ACC112 (cell line): Measurements from ENCODE around the gene POLR2F.
"Not testable (repeated sequence)": the region's sequence is repeated elsewhere in the genome, so short reads cannot be mapped to it uniquely, and the experiment has no call there.

ENCODE experiments used
- H2AFZ ChIP-seq: fragments of 200-600 bp; sonication (generic); one replicate; pipeline ENCODE4 v1.6.0; 2017; ENCODE audit warnings: antibody characterized with exemption, low read length; ENCODE audit not compliant: unreplicated experiment
- H3K27ac ChIP-seq: fragments of 200-600 bp; sonication (generic); 2 replicates; pipeline ENCODE4 v1.5.1; 2014; ENCODE audit warnings: low read depth, mild to moderate bottlenecking, antibody characterized with exemption, low read length, moderate library complexity
- H3K27me3 ChIP-seq: fragments of 200-600 bp; sonication (generic); 2 replicates; pipeline ENCODE4 v1.6.1; 2014; ENCODE audit warnings: mild to moderate bottlenecking, antibody characterized with exemption, low read length, moderate library complexity, mixed read lengths; ENCODE audit not compliant: insufficient read depth
- H3K36me3 ChIP-seq: fragments of 200-600 bp; sonication (generic); 2 replicates; pipeline ENCODE4 v1.6.1; 2016; ENCODE audit warnings: mild to moderate bottlenecking, antibody characterized with exemption, low read length, moderate library complexity, mixed read lengths; ENCODE audit not compliant: insufficient read depth
- H3K4me1 ChIP-seq: fragments of 200-600 bp; sonication (generic); one replicate; pipeline ENCODE4 v1.6.1; 2016; ENCODE audit warnings: low read length, mixed read lengths; ENCODE audit not compliant: insufficient read depth, unreplicated experiment, control insufficient read depth
- H3K4me3 ChIP-seq: fragments of 200-600 bp; sonication (generic); 2 replicates; pipeline ENCODE4 v1.5.1; 2014; ENCODE audit warnings: mild to moderate bottlenecking, low read depth, low read length
- H3K79me2 ChIP-seq: fragments of 200-600 bp; sonication (generic); one replicate; pipeline ENCODE4 v1.6.0; 2016; ENCODE audit warnings: low read length; ENCODE audit not compliant: control insufficient read depth, unreplicated experiment, insufficient read depth

The POLR2F gene

DNA sequence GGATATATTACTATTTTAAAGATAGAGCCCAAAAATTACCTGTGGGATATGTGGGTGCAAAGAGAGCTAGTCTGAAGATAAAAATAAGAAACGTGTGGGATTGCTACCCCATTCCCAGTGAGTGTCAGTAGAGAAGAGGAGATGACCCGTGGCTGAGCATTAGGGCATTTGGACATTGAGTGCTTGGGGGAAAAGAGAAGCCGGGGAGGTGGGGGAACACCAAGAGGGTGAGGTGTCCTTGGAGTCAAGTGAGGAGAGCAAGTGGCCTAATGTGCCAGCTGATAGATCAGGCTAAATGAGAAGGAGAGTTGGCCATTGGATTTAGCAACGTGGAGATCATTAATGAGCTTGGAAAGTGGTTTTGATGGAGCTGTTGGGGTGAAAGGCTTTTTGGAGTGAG is 1.2 kb downstream of the POLR2F start:
- Histone ChIP-seq H3K27me3 (no peaks in the 10 kb centered on the region), H2AFZ (no peak overlapping the region), H3K4me3 (peak overlapping the region; percentile 85), H3K79me2 (peaks cover 17% of the 10 kb centered on the region), H3K36me3 (peaks cover 11% of the 10 kb centered on the region; the same call in 1 of the 2 replicates), H3K4me1 (peaks cover 5% of the 10 kb centered on the region), H3K27ac (no peak overlapping the region)

DNA sequence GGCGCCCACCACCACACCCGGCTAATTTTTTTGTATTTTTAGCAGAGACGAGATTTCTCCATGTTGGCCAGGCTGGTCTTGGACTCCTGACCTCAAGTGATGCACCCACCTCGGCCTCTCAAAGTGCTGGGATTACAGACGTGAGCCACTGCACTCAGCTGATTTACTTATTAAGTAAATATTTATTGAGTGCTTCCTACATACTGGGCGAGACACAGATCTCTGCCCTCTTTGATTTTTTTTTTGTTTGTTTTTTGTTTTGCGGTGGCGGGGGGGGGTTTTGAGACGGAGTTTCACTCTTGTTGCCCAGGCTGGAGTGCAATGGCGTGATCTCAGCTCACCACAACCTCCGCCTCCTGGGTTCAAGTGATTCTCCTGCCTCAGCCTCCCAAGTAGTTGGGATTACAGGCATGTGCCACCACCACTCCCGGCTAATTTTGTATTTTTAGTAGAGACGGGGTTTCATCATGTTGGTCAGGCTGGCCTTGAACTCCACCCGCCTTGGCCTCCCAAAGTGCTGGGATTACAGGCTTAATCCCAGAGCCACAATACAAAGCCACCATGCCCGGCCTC is 2.4 kb downstream of the POLR2F start:
- not testable (repeated sequence) for H3K27me3 ChIP-seq, H2AFZ ChIP-seq, H3K4me3 ChIP-seq, H3K27ac ChIP-seq, H3K4me1 ChIP-seq
- Histone ChIP-seq H3K36me3 (peaks cover 11% of the 10 kb centered on the region; the same call in 1 of the 2 replicates), H3K79me2 (peaks cover 17% of the 10 kb centered on the region)

DNA sequence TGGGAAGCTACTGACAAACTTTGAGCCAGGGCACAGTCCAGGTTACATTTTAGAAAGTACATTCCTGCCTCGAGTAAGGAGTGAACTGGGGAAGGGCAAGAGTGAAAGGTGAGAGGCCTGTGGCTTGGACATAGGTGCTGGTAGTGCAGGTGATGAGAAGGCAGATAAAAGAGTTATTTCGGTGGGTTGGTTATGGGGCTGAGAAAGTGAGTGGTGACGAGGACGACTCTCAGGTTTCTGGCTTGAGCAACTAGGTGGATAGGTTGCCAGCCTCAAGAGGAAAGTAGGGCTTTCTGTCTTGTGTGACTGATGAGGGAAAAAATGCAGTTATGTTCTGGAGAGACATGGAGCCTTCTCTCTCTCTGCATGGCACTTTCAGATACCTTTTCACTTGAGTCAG is 3.7 kb downstream of the POLR2F start:
- H3K79me2 ChIP-seq = peaks cover 17% of the 10 kb centered on the region
- H3K4me1 ChIP-seq = peaks cover 5% of the 10 kb centered on the region
- H3K4me3 ChIP-seq = no peak overlapping the region
- H3K27ac ChIP-seq = no peak overlapping the region
- H3K27me3 ChIP-seq = no peaks in the 10 kb centered on the region
- no peak overlapping the region for H2AFZ ChIP-seq
- H3K36me3 ChIP-seq = peaks cover 11% of the 10 kb centered on the region; the same call in 1 of the 2 replicates

DNA sequence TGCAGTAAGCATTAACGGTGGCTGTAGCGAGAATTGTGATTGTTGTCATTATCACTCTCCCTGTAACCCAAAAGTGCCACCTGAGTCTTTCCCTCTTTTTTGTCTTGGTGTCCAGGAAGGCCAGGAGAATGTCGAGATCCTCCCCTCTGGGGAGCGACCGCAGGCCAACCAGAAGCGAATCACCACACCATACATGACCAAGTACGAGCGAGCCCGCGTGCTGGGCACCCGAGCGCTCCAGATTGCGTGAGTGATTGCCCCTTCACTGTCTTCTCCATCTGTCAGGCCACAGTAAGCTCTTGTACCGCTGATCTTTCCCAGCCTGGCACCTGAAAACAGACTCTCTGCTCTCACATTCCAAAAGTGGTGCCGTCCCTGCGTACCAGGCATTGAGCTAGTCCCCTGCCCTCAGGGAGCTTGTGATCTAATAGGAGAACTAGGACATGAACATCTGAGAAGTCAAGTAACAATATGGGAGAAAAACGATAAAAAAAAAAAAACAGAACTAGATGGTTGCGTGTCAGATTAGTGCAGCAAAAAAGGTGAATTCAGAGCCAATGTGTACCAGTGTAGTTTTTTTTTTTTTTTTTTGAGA is 5.8 kb downstream of the POLR2F start:
- Histone ChIP-seq H3K27me3 (no peaks in the 10 kb centered on the region), H3K36me3 (peaks cover 11% of the 10 kb centered on the region; the same call in 1 of the 2 replicates), H3K4me3 (no peak overlapping the region), H3K27ac (no peak overlapping the region), H3K4me1 (peaks cover 5% of the 10 kb centered on the region), H2AFZ (no peak overlapping the region), H3K79me2 (peaks cover 9% of the 10 kb centered on the region)

DNA sequence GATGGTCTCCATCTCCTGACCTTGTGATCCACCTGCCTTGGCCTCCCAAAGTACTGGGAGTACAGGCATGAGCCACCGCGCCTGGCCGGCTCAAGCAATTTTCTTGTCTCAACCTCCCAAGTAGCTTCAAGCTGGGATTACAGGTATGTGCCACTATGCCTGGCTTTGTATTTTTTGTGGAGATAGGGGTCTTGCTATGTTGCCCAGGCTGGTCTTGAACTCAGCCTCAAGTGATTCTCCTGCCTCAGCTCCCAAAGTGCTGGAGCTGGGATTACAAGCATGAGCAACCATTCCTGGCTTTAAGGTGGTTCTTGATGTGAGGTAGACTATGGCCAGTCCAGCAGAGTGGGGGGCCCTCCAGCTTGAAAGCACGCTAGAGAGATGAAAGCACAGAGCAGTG is 7.6 kb downstream of the POLR2F start:
- no peak overlapping the region for H3K27ac ChIP-seq
- peaks cover 5% of the 10 kb centered on the region for H3K4me1 ChIP-seq
- peaks cover 11% of the 10 kb centered on the region; the same call in 1 of the 2 replicates for H3K36me3 ChIP-seq
- no peak overlapping the region for H2AFZ ChIP-seq
- no peaks in the 10 kb centered on the region for H3K27me3 ChIP-seq
- peaks cover 3% of the 10 kb centered on the region for H3K79me2 ChIP-seq
- no peak overlapping the region for H3K4me3 ChIP-seq

DNA sequence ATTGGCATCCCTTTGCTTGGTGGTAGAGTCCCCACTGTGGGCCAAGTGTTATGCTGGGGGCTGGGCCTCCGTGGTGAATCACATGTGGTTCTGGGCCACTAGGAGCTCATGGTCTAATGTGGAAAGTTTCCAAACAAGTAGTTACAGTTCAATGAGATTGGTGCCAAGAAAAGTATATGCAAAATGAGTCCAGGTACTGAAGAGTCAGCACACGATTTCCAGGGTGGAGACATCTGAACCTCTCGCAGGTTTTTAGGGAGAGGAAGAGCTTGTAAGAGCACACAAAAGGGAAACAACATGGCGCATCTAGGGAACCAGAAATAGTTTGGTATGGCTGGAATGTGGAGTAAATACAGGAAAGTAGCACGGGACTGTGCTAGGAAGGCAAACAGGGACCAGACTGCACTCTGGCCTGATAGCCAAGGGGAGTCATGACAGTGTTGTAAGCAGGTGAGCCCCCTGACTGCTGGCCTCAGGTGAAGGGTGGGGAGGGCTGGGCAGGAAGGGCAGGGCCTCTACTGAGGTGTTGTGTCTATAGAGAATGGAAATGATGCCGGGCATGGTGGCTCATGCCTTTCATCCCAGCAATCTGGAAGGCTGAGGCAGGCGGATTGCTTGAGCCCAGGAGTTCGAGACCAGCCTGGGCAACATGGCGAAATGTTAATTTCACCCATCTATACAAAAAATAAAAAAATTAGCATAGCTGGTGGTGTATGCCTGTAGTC is 12.6 kb downstream of the POLR2F start:
- Histone ChIP-seq H3K4me3 (no peak overlapping the region), H3K4me1 (peaks cover 6% of the 10 kb centered on the region), H2AFZ (no peak overlapping the region), H3K36me3 (no peaks in the 10 kb centered on the region), H3K27me3 (no peaks in the 10 kb centered on the region), H3K79me2 (no peaks in the 10 kb centered on the region), H3K27ac (no peak overlapping the region)

DNA sequence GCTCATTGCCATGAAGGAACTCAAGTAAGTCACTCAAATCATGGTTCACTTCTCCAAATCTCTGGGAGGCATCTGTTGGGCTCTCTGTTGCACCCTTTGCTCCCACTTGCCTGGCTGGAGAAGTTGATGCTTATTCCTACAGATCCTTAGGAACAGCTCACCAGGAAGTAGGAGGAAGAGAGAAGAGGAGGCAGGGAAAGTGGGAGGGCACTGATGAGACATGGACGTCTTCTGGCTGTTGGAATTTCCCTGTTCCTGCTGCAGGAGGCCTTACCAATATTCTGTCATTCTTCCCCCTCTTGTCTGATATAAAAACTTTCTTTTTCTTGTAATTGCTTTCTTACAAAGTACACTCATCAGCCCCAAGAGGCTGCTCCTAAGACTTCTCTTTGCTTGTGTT is 13.6 kb downstream of the POLR2F start:
- Histone ChIP-seq H2AFZ (no peak overlapping the region), H3K4me1 (peaks cover 6% of the 10 kb centered on the region), H3K4me3 (no peak overlapping the region), H3K27ac (no peak overlapping the region), H3K27me3 (no peaks in the 10 kb centered on the region), H3K79me2 (no peaks in the 10 kb centered on the region), H3K36me3 (no peaks in the 10 kb centered on the region)

DNA sequence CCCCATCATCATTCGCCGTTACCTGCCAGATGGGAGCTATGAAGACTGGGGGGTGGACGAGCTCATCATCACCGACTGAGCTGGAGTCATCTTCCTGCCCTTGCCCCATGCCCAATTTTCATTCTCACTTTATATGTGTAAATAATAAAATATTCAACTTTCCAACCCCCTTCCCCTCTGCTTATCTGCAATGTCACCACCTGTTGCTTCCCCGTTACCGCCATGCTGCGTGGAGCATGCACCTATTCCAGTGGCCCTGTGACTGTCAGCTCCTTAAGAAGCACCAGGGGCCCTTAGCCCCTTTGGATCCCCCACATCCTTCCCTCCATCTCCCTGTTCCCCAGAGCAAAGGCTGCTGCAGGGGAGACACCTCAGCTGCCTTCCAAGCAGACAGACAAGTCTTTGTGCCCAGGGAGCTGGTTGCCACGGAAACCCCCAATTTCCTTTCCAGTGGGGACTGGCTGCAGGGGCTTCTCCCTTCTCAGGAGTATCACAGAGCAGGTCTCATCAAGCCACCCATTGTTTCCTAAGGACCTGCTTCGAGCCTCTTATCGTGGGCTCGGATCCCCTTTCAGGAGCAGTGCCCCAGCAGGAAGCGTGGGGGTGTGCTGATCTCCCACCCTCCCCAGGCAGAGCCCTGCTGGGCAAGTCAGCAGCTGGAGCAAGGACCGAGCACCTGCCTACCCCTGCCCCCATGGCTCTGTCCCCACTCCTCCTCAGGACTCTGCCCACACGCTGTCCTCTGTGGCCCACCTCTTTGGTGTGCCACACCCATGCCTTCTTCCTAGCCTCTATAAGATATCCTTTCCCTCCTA is 14.3 kb downstream of the POLR2F start:
- H3K4me3 ChIP-seq = no peak overlapping the region
- no peak overlapping the region for H2AFZ ChIP-seq
- peaks cover 6% of the 10 kb centered on the region for H3K4me1 ChIP-seq
- no peaks in the 10 kb centered on the region for H3K79me2 ChIP-seq
- H3K36me3 ChIP-seq = no peaks in the 10 kb centered on the region
- no peaks in the 10 kb centered on the region for H3K27me3 ChIP-seq
- H3K27ac ChIP-seq = no peak overlapping the region

DNA sequence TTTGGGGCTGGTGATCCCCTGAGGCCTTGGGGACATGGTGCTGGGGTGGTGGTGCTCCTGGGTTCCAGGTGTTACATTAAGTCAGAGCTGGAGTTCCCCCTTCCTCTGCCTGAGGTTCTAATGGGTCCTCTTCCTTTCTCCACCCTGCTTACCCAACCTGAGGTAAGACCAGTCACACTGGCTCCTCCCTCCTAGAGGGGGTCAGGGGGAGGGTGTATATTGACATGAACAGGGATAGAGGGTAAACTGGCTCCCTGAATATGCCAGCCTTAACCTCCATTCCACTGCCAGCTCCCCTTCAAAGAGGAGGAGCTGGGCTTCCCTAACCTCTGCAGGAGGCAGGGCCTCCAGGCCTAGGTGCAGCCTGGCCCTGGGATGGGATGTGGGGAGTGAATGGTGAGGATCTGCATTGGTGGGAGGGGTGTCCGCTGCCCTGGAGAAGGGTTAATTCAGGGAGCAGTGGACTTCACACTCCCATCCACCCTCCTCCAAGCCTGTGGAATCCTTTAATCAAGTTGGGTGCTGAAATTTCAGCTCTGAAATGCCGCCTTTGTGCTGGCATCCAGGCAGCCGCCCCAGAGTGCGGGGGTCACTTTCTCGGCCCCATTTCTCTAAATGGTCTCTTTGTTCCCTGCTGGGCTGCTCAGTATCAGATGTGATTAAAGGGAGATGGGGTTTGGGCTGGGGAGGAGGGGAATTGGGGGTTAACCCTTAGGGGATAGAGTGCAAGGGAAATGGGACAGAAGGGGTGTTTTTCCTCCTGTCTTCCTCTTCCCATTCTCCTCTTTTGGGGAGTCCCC is 15.2 kb downstream of the POLR2F start:
- no peak overlapping the region for H2AFZ ChIP-seq
- no peaks in the 10 kb centered on the region for H3K36me3 ChIP-seq
- no peak overlapping the region for H3K4me3 ChIP-seq
- no peaks in the 10 kb centered on the region for H3K27me3 ChIP-seq
- peaks cover 6% of the 10 kb centered on the region for H3K4me1 ChIP-seq
- no peak overlapping the region for H3K27ac ChIP-seq
- H3K79me2 ChIP-seq = no peaks in the 10 kb centered on the region

DNA sequence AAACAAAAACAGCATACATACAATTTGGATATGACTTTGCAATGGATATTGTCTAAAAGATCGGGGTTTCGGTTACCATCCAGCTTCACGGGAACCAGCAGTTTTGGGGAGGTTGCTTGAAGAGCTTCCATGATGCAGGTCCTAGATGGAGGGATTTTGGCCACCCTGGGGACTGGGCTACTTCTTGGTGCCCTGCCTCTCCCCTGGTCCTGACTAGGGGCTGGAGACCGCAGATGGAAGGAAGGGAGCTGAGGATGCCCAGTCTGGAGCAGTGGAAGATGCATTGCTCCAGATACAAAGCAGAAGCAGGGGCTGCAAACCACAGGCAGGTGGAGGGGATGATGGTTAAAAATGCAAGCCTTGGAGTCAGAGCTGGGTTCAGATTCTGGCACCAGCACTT is 17.4 kb downstream of the POLR2F start:
- H3K27ac ChIP-seq = no peak overlapping the region
- no peaks in the 10 kb centered on the region for H3K79me2 ChIP-seq
- H3K4me3 ChIP-seq = no peak overlapping the region
- H3K27me3 ChIP-seq = no peaks in the 10 kb centered on the region
- H2AFZ ChIP-seq = no peak overlapping the region
- H3K36me3 ChIP-seq = no peaks in the 10 kb centered on the region
- peaks cover 3% of the 10 kb centered on the region for H3K4me1 ChIP-seq
